ENCODE results near the gene PSME4.

- no peak for TF ChIP-seq CTCF (IDR thresholded peaks at IDR 0.05)
- TF ChIP-seq POLR2A (IDR thresholded peaks at IDR 0.05): no peak
Measured at GRCh38 chr2:53945538-53945937, 25.3 kb downstream of the PSME4 start.

Measured in prostate gland (tissue), 2 donors.